BLaER1 (cell line): Measurements from ENCODE around the gene ACP7.

Experiments used
- H3K27ac ChIP-seq: shearing (Covaris generic); formaldehyde crosslinking; 2 replicates; pipeline ENCODE4 v1.8.1; 2022
- H3K27me3 ChIP-seq: shearing (Covaris generic); formaldehyde crosslinking; 2 replicates; pipeline ENCODE4 v1.8.1; 2022
- H3K36me3 ChIP-seq: shearing (Covaris generic); formaldehyde crosslinking; 2 replicates; pipeline ENCODE4 v1.8.1; 2022
- H3K4me1 ChIP-seq: shearing (Covaris generic); formaldehyde crosslinking; 2 replicates; pipeline ENCODE4 v1.8.1; 2022
- H3K4me2 ChIP-seq: shearing (Covaris generic); formaldehyde crosslinking; 2 replicates; pipeline ENCODE4 v1.8.1; 2022
- H3K4me3 ChIP-seq: shearing (Covaris generic); formaldehyde crosslinking; 2 replicates; pipeline ENCODE4 v1.8.1; 2022
- H3K9ac ChIP-seq: shearing (Covaris generic); formaldehyde crosslinking; 2 replicates; pipeline ENCODE4 v1.8.1; 2022
- H3K9me3 ChIP-seq: shearing (Covaris generic); formaldehyde crosslinking; 2 replicates; pipeline ENCODE4 v1.8.1; 2022
- H4K20me1 ChIP-seq: shearing (Covaris generic); formaldehyde crosslinking; 2 replicates; pipeline ENCODE4 v1.8.1; 2022
- Cebpa-rat ChIP-seq: shearing (Covaris generic); IDR thresholded peaks from 2 replicates; pipeline ENCODE4 v1.8.1; 2022

The ACP7 gene

GRCh38 chr19:39100500-39101166, 16.5 kb downstream of the ACP7 start:
- no peak overlapping the region for H3K9ac ChIP-seq
- 0 out of 2 replicates have a peak, but pooled peaks cover 5% of the 10 kb centered on the region for H3K4me1 ChIP-seq
- no peaks in the 10 kb centered on the region for H3K36me3 ChIP-seq
- TF ChIP-seq Cebpa-rat: no peak
- H3K27me3 ChIP-seq: no peaks in the 10 kb centered on the region
- H3K4me2 ChIP-seq: no peak overlapping the region
- no peaks in the 10 kb centered on the region for H4K20me1 ChIP-seq
- peaks cover 4% of the 10 kb centered on the region; the same call in 1 of the 2 replicates for H3K9me3 ChIP-seq
- H3K27ac ChIP-seq: no peak overlapping the region
- H3K4me3 ChIP-seq: no peak overlapping the region

GRCh38 chr19:39103151-39103550, 19.0 kb downstream of the ACP7 start:
- Histone ChIP-seq H3K27me3 (no peaks in the 10 kb centered on the region), H3K36me3 (no peaks in the 10 kb centered on the region), H3K9ac (no peak overlapping the region), H3K4me2 (no peak overlapping the region), H3K4me3 (no peak overlapping the region), H3K9me3 (no peaks in the 10 kb centered on the region), H4K20me1 (no peaks in the 10 kb centered on the region), H3K4me1 (0 out of 2 replicates have a peak, but pooled peaks cover 5% of the 10 kb centered on the region), H3K27ac (no peak overlapping the region)
- no peak for TF ChIP-seq Cebpa-rat

GRCh38 chr19:39104186-39104596, 20.0 kb downstream of the ACP7 start:
- H3K4me3 ChIP-seq: no peak overlapping the region
- H3K4me1 ChIP-seq: no peaks in the 10 kb centered on the region
- no peaks in the 10 kb centered on the region for H3K27me3 ChIP-seq
- no peak overlapping the region for H3K27ac ChIP-seq
- no peaks in the 10 kb centered on the region for H3K9me3 ChIP-seq
- H3K9ac ChIP-seq: no peak overlapping the region
- no peaks in the 10 kb centered on the region for H4K20me1 ChIP-seq
- no peak overlapping the region for H3K4me2 ChIP-seq
- TF ChIP-seq Cebpa-rat: no peak
- no peaks in the 10 kb centered on the region for H3K36me3 ChIP-seq

- no peak overlapping the region for H3K9ac ChIP-seq
- H3K4me1 ChIP-seq: peaks cover 10% of the 10 kb centered on the region
- no peak for TF ChIP-seq Cebpa-rat
- H4K20me1 ChIP-seq: no peaks in the 10 kb centered on the region
- no peaks in the 10 kb centered on the region for H3K9me3 ChIP-seq
- H3K4me3 ChIP-seq: no peak overlapping the region
- no peak overlapping the region for H3K27ac ChIP-seq
- no peak overlapping the region for H3K4me2 ChIP-seq
- H3K27me3 ChIP-seq: no peaks in the 10 kb centered on the region
- H3K36me3 ChIP-seq: no peaks in the 10 kb centered on the region
Observed at GRCh38 chr19:39106194-39106593, 22.0 kb downstream of the ACP7 start.

GRCh38 chr19:39109641-39110040, 25.5 kb downstream of the ACP7 start:
- Histone ChIP-seq H3K36me3 (no peaks in the 10 kb centered on the region), H3K9me3 (no peaks in the 10 kb centered on the region), H3K9ac (no peak overlapping the region), H3K4me3 (no peak overlapping the region), H3K4me2 (no peak overlapping the region), H3K27ac (no peak overlapping the region), H3K4me1 (peaks cover 11% of the 10 kb centered on the region), H3K27me3 (no peaks in the 10 kb centered on the region), H4K20me1 (no peaks in the 10 kb centered on the region)
- no peak for TF ChIP-seq Cebpa-rat

- peak overlapping the region; percentile 25 for H3K4me2 ChIP-seq
- no peaks in the 10 kb centered on the region for H3K36me3 ChIP-seq
- no peak overlapping the region for H3K4me3 ChIP-seq
- H3K4me1 ChIP-seq: peaks cover 11% of the 10 kb centered on the region
- H3K9me3 ChIP-seq: no peaks in the 10 kb centered on the region
- no peak for TF ChIP-seq Cebpa-rat
- no peak overlapping the region for H3K9ac ChIP-seq
- H3K27ac ChIP-seq: no peak overlapping the region
- H4K20me1 ChIP-seq: no peaks in the 10 kb centered on the region
- H3K27me3 ChIP-seq: no peaks in the 10 kb centered on the region
Observed at GRCh38 chr19:39110263-39110967, 26.2 kb downstream of the ACP7 start.

GRCh38 chr19:39111593-39112199, 27.5 kb downstream of the ACP7 start:
- no peak overlapping the region for H3K9ac ChIP-seq
- no peak overlapping the region for H3K4me2 ChIP-seq
- H3K9me3 ChIP-seq: no peaks in the 10 kb centered on the region
- peaks cover 11% of the 10 kb centered on the region for H3K4me1 ChIP-seq
- H3K27me3 ChIP-seq: no peaks in the 10 kb centered on the region
- H3K27ac ChIP-seq: no peak overlapping the region
- H4K20me1 ChIP-seq: no peaks in the 10 kb centered on the region
- H3K4me3 ChIP-seq: no peak overlapping the region
- no peaks in the 10 kb centered on the region for H3K36me3 ChIP-seq
- TF ChIP-seq Cebpa-rat: no peak

GRCh38 chr19:39112338-39112890, 28.2 kb downstream of the ACP7 start:
- Histone ChIP-seq H3K27me3 (no peaks in the 10 kb centered on the region), H4K20me1 (no peaks in the 10 kb centered on the region), H3K4me2 (no peak overlapping the region), H3K4me3 (no peak overlapping the region), H3K27ac (no peak overlapping the region), H3K4me1 (peaks cover 11% of the 10 kb centered on the region), H3K9ac (no peak overlapping the region), H3K36me3 (no peaks in the 10 kb centered on the region), H3K9me3 (no peaks in the 10 kb centered on the region)
- no peak for TF ChIP-seq Cebpa-rat

- no peak overlapping the region for H3K9ac ChIP-seq
- no peak for TF ChIP-seq Cebpa-rat
- H3K36me3 ChIP-seq: no peaks in the 10 kb centered on the region
- no peaks in the 10 kb centered on the region for H3K9me3 ChIP-seq
- H3K4me2 ChIP-seq: no peak overlapping the region
- no peaks in the 10 kb centered on the region for H4K20me1 ChIP-seq
- H3K4me3 ChIP-seq: no peak overlapping the region
- H3K27me3 ChIP-seq: no peaks in the 10 kb centered on the region
- no peak overlapping the region for H3K27ac ChIP-seq
- peaks cover 11% of the 10 kb centered on the region for H3K4me1 ChIP-seq
Observed at GRCh38 chr19:39113199-39113598, 29.0 kb downstream of the ACP7 start.
